ENCODE results near the gene TNNI2.

DNA sequence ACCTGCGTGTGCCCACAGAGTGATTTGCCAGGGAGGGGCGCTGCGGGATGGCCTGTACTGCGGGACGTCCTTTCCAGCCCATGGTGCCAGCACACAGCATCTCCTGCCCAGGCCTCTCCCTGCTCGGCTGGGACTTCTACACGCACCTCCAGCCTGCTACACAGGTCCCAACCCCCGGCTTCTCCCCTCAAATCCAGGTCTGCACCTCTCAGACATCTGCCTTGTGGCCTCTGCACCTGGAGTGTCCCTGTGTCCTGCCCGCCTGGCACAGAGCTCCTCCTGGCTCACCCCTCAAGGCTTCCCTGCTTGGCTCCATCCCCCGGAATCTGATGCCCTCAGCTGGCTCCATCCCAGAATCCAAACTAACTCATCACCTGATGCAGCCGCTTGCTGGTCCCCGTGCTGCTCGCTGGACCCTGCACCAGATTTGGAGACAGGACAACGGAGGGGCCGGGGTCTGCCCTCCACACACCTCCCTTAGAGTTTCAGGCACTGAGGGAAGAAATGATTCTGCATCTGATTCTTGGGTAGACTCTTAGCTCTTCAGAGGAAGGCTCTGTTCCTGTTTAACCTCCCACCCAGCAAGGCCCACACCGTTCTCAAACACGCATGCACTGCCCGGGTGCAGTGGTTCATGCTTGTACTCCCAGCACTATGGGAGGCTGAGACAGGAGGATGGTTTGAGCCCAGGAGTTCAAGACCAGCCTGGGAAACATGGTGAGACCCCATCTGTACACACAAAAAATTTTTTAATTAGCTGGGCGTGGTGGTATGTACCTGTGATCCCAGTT, 10.1 kb downstream of the TNNI2 start:
- TF ChIP-seq, protein P1, sequence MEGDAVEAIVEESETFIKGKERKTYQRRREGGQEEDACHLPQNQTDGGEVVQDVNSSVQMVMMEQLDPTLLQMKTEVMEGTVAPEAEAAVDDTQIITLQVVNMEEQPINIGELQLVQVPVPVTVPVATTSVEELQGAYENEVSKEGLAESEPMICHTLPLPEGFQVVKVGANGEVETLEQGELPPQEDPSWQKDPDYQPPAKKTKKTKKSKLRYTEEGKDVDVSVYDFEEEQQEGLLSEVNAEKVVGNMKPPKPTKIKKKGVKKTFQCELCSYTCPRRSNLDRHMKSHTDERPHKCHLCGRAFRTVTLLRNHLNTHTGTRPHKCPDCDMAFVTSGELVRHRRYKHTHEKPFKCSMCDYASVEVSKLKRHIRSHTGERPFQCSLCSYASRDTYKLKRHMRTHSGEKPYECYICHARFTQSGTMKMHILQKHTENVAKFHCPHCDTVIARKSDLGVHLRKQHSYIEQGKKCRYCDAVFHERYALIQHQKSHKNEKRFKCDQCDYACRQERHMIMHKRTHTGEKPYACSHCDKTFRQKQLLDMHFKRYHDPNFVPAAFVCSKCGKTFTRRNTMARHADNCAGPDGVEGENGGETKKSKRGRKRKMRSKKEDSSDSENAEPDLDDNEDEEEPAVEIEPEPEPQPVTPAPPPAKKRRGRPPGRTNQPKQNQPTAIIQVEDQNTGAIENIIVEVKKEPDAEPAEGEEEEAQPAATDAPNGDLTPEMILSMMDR (IDR thresholded peaks at IDR 0.05) = no peak
- no peak for TF ChIP-seq POLR2A (IDR thresholded peaks at IDR 0.05)

Measured in heart left ventricle (tissue), 13 donors.